ENCODE measurements around the gene PRMT7.
A peak's percentile ranks its signal among the peaks of the same experiment; 100 is the strongest.

Gene PRMT7

GRCh38 chr16:68296693-68297092 lies 14.1 kb upstream of the PRMT7 start:
- peaks cover 38% of the 10 kb centered on the region for H3K36me3 Mint-ChIP-seq (ENCODE audit: low read depth)
- no peaks in the 10 kb centered on the region for H3K27me3 Mint-ChIP-seq (ENCODE audit: low read depth, poor library complexity)
- no peak overlapping the region for H3K4me3 Mint-ChIP-seq
- no peaks in the 10 kb centered on the region for H3K4me1 Mint-ChIP-seq
- peak overlapping the region; percentile 58 for H3K27ac Mint-ChIP-seq
- no peak for TF ChIP-seq CTCF (IDR thresholded peaks at IDR 0.05)
- H3K9me3 Mint-ChIP-seq = no peaks in the 10 kb centered on the region
- no peak for DNase-seq

- no peaks in the 10 kb centered on the region for H3K4me1 Mint-ChIP-seq
- H3K36me3 Mint-ChIP-seq (ENCODE audit: low read depth) = peaks cover 41% of the 10 kb centered on the region
- no peaks in the 10 kb centered on the region for H3K9me3 Mint-ChIP-seq
Observed at GRCh38 chr16:68297908-68298307, 12.9 kb upstream of the PRMT7 start.

GRCh38 chr16:68298312-68298711 lies 12.5 kb upstream of the PRMT7 start:
- peaks cover 43% of the 10 kb centered on the region for H3K36me3 Mint-ChIP-seq (ENCODE audit: low read depth)
- no peaks in the 10 kb centered on the region for H3K4me1 Mint-ChIP-seq
- no peak overlapping the region for H3K27ac Mint-ChIP-seq
- H3K27me3 Mint-ChIP-seq (ENCODE audit: low read depth, poor library complexity) = no peaks in the 10 kb centered on the region
- no peaks in the 10 kb centered on the region for H3K9me3 Mint-ChIP-seq
- TF ChIP-seq CTCF (IDR thresholded peaks at IDR 0.05) = no peak
- DNase-seq = no peak
- H3K4me3 Mint-ChIP-seq = no peak overlapping the region

More at GRCh38 chr16:68297908-68298307, 12.9 kb upstream of the PRMT7 start:
- no peak for DNase-seq
- H3K4me3 Mint-ChIP-seq = no peak overlapping the region
- no peak for TF ChIP-seq CTCF (IDR thresholded peaks at IDR 0.05)
- H3K27me3 Mint-ChIP-seq (ENCODE audit: low read depth, poor library complexity) = no peaks in the 10 kb centered on the region
- no peak overlapping the region for H3K27ac Mint-ChIP-seq

- no peaks in the 10 kb centered on the region for H3K4me1 Mint-ChIP-seq
- H3K4me3 Mint-ChIP-seq = no peak overlapping the region
- no peaks in the 10 kb centered on the region for H3K9me3 Mint-ChIP-seq
- no peaks in the 10 kb centered on the region for H3K27me3 Mint-ChIP-seq (ENCODE audit: low read depth, poor library complexity)
- TF ChIP-seq CTCF (IDR thresholded peaks at IDR 0.05) = no peak
- DNase-seq = no peak
- no peak overlapping the region for H3K27ac Mint-ChIP-seq
- peaks cover 50% of the 10 kb centered on the region for H3K36me3 Mint-ChIP-seq (ENCODE audit: low read depth)
Observed at GRCh38 chr16:68298907-68299561, 11.8 kb upstream of the PRMT7 start.

GRCh38 chr16:68299571-68300453 lies 11.0 kb upstream of the PRMT7 start:
- H3K27ac Mint-ChIP-seq = peak overlapping the region; percentile 46
- TF ChIP-seq CTCF (IDR thresholded peaks at IDR 0.05) = no peak

More at GRCh38 chr16:68299571-68300453, 11.0 kb upstream of the PRMT7 start:
- Mint-ChIP-seq H3K27me3 (ENCODE audit: low read depth, poor library complexity) (no peaks in the 10 kb centered on the region), H3K4me3 (no peak overlapping the region), H3K36me3 (ENCODE audit: low read depth) (peaks cover 50% of the 10 kb centered on the region), H3K4me1 (no peaks in the 10 kb centered on the region), H3K9me3 (no peaks in the 10 kb centered on the region)
- no peak for DNase-seq

Data from nephron progenitor cell (in vitro differentiated cells).